Measurements from ENCODE around the gene IQSEC3.

The IQSEC3 gene

GRCh38 chr12:84056-84455 lies 17.5 kb downstream of the IQSEC3 start:
- DNase-seq, result no peak

GRCh38 chr12:85191-85666 lies 18.7 kb downstream of the IQSEC3 start:
- no peak for DNase-seq

GRCh38 chr12:87315-87714 lies 20.7 kb downstream of the IQSEC3 start:
- no peak for DNase-seq

- no peak for DNase-seq
Observed at GRCh38 chr12:87856-88255, 21.3 kb downstream of the IQSEC3 start.

- no peak for DNase-seq
Observed at GRCh38 chr12:89653-90052, 23.1 kb downstream of the IQSEC3 start.

- no peak for DNase-seq
Observed at GRCh38 chr12:91213-91612, 24.6 kb downstream of the IQSEC3 start.

GRCh38 chr12:93266-94005 lies 26.9 kb downstream of the IQSEC3 start:
- DNase-seq, result no peak

- DNase-seq, result no peak
Observed at GRCh38 chr12:96543-96942, 30.0 kb downstream of the IQSEC3 start.

GRCh38 chr12:98924-99352 lies 32.4 kb downstream of the IQSEC3 start:
- no peak for DNase-seq

GRCh38 chr12:99605-100004 lies 33.0 kb downstream of the IQSEC3 start:
- no peak for DNase-seq

GRCh38 chr12:101969-102878 lies 35.7 kb downstream of the IQSEC3 start:
- no peak for DNase-seq

- DNase-seq, result no peak
Observed at GRCh38 chr12:102879-103168, 36.3 kb downstream of the IQSEC3 start.

GRCh38 chr12:103169-103981 lies 36.8 kb downstream of the IQSEC3 start:
- DNase-seq, result no peak

- no peak for DNase-seq
Observed at GRCh38 chr12:104551-105081, 38.0 kb downstream of the IQSEC3 start.

- DNase-seq, result no peak
Observed at GRCh38 chr12:105696-106095, 39.1 kb downstream of the IQSEC3 start.

- no peak for DNase-seq
Observed at GRCh38 chr12:106118-106591, 39.6 kb downstream of the IQSEC3 start.

- DNase-seq, result no peak
Observed at GRCh38 chr12:108594-108993, 42.0 kb downstream of the IQSEC3 start.

- DNase-seq, result no peak
Observed at GRCh38 chr12:109446-109845, 42.9 kb downstream of the IQSEC3 start.

GRCh38 chr12:109872-110271 lies 43.3 kb downstream of the IQSEC3 start:
- no peak for DNase-seq

GRCh38 chr12:111699-112493 lies 45.3 kb downstream of the IQSEC3 start:
- DNase-seq, result no peak

- DNase-seq, result no peak
Observed at GRCh38 chr12:113347-113746, 46.8 kb downstream of the IQSEC3 start.

- no peak for DNase-seq
Observed at GRCh38 chr12:114626-115211, 48.2 kb downstream of the IQSEC3 start.
